Astrocyte of the cerebellum (primary cell): ENCODE measurements around the gene RYR2.

ENCODE experiments used
- DNase-seq: peaks from one replicate; pipeline ENCODE4 v3.0.0-alpha.2; 2011; ENCODE audit warnings: low read depth
- H3K4me3 ChIP-seq: 2 replicates; pipeline ENCODE4 v1.5.1; 2011; ENCODE audit warnings: mild to moderate bottlenecking, low read depth, low read length, moderate library complexity
- CTCF ChIP-seq: IDR thresholded peaks from 2 replicates; pipeline ENCODE4 v1.5.1; 2012; ENCODE audit warnings: low read length, low read depth, moderate library complexity, mild to moderate bottlenecking; ENCODE audit errors: missing control alignments
- in situ Hi-C: cut with HindIII; loops from 2 replicates; pipeline ENCODE4 v1.10.0; 2017; ENCODE audit warnings: low sequenced_read_pairs

RYR2 gene

GRCh38 chr1:237566581-237566980 is 524.6 kb downstream of the RYR2 start:
- in situ Hi-C loops: no loop called here
- H3K4me3 ChIP-seq: no peak overlapping the region
- DNase-seq: no peak
- TF ChIP-seq CTCF: no peak

- no peak for TF ChIP-seq CTCF
- in situ Hi-C loops: no loop called here
- no peak overlapping the region for H3K4me3 ChIP-seq
- no peak for DNase-seq
Observed at GRCh38 chr1:237568955-237569354, 527.0 kb downstream of the RYR2 start.

- no peak for DNase-seq
- in situ Hi-C loops: no loop called here
- H3K4me3 ChIP-seq: no peak overlapping the region
- TF ChIP-seq CTCF: no peak
Observed at GRCh38 chr1:237570530-237570929, 528.5 kb downstream of the RYR2 start.

- DNase-seq: no peak
- no peak overlapping the region for H3K4me3 ChIP-seq
- no peak for TF ChIP-seq CTCF
- in situ Hi-C loops: no loop called here
Observed at GRCh38 chr1:237574536-237574935, 532.6 kb downstream of the RYR2 start.

- TF ChIP-seq CTCF: no peak
- no peak for DNase-seq
- H3K4me3 ChIP-seq: no peak overlapping the region
- in situ Hi-C loops: no loop called here
Observed at GRCh38 chr1:237578540-237578939, 536.6 kb downstream of the RYR2 start.

GRCh38 chr1:237580726-237581125 is 538.7 kb downstream of the RYR2 start:
- no peak for DNase-seq
- TF ChIP-seq CTCF: no peak
- H3K4me3 ChIP-seq: no peak overlapping the region
- in situ Hi-C loops: no loop called here

GRCh38 chr1:237583270-237583669 is 541.3 kb downstream of the RYR2 start:
- in situ Hi-C loops: no loop called here
- no peak for TF ChIP-seq CTCF
- H3K4me3 ChIP-seq: no peak overlapping the region
- no peak for DNase-seq
